ENCODE data around the gene ANKMY1. TPM values are rescaled to one million over a fixed set of nuclear protein-coding genes. Genes with fewer than 3 reads are reported as not detected.

The ANKMY1 gene
- total and polyA plus RNA-seq, 2 experiments from 2014 or later: 9.2 to 11.1 TPM

DNA sequence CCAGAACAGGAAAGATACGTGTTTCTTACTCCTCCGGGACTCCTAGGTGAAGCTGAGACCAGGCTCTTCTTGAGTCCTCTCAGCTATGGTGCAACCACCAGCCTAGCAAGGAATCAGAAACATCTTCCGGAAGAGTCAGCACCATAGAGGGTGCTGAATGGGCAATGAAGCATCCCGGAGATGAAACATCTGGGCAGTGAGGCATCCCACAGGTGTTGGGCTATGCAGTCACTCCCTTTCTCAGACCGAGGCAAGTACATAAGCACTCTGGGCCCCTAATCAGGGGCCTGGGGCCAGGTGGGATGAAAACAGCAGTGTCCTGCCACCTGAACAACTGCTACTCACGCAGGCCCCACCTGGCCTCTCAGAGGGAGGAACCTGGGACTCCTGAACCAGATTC lies 27.3 kb upstream of the ANKMY1 start:
- Histone ChIP-seq H3K4me1 (ENCODE audit: insufficient read depth) (peaks cover 29% of the 10 kb centered on the region), H3K79me2 (peaks cover 84% of the 10 kb centered on the region), H3K27ac (peak overlapping the region; percentile 80), H3K4me3 (peak overlapping the region; percentile 30), H4K20me1 (ENCODE audit: insufficient read depth, poor library complexity, severe bottlenecking) (peaks cover 5% of the 10 kb centered on the region), H3K4me2 (peak overlapping the region; percentile 97), H3K9me2 (replicated peaks; ENCODE audit: insufficient read depth) (no peaks in the 10 kb centered on the region), H2AFZ (no peak overlapping the region), H3K36me3 (replicated peaks; ENCODE audit: insufficient read depth, low read depth) (no peaks in the 10 kb centered on the region), H3K27me3 (no peaks in the 10 kb centered on the region), H3K9me3 (ENCODE audit: low read depth) (no peaks in the 10 kb centered on the region)
- DNase-seq (ENCODE audit: low spot score): no peak
- no peak for TF ChIP-seq EZH2 (IDR thresholded peaks at IDR 0.05; ENCODE audit: borderline replicate concordance)
- 90% methylated on average over 6 of the region's 6 CpGs for WGBS (ENCODE audit: low lambda C conversion rate, missing lambda C conversion rate)

DNA sequence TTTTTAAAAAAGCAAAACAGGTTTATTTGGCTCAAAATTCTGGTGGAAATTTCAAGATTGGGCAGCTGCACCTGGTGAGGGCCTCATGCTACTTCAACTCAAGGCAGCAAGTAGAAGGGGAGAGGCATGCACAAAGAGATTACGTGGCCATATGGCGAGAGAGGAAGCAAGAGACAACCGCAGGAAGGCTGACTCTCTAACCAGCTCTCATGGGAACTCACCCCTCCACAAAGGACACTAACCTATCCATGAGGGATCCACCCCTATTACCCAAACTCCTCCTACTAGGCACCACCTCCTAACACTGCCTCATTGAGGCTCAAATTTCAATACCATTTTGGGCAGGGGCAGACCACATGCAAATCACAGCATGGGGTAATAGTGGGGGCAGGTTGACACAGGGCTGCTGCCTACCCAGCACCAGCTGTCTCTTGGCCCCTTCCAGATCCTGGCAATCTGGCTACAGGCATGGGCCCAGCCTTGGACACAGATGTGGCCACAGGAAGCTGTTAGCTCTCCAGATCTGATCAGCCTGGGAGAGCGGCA lies 26.8 kb upstream of the ANKMY1 start:
- H3K4me2 ChIP-seq: peak overlapping the region; percentile 97
- 85% methylated on average over 4 of the region's 4 CpGs for WGBS (ENCODE audit: low lambda C conversion rate, missing lambda C conversion rate)
- no peak overlapping the region for H3K4me3 ChIP-seq
- H3K36me3 ChIP-seq (replicated peaks; ENCODE audit: insufficient read depth, low read depth): no peaks in the 10 kb centered on the region
- H3K27ac ChIP-seq: no peak overlapping the region
- DNase-seq (ENCODE audit: low spot score): no peak
- H3K9me3 ChIP-seq (ENCODE audit: low read depth): no peaks in the 10 kb centered on the region
- peaks cover 34% of the 10 kb centered on the region for H3K4me1 ChIP-seq (ENCODE audit: insufficient read depth)
- TF ChIP-seq EZH2 (IDR thresholded peaks at IDR 0.05; ENCODE audit: borderline replicate concordance): no peak
- no peak for TF ChIP-seq CTCF (IDR thresholded peaks at IDR 0.05; ENCODE audit: poor library complexity)
- no peak for TF ChIP-seq EZH2phosphoT487 (IDR thresholded peaks at IDR 0.05; ENCODE audit: low read depth, severe bottlenecking, unreplicated experiment)
- H3K27me3 ChIP-seq: no peaks in the 10 kb centered on the region
- no peaks in the 10 kb centered on the region for H3K9me2 ChIP-seq (replicated peaks; ENCODE audit: insufficient read depth)
- peaks cover 79% of the 10 kb centered on the region for H3K79me2 ChIP-seq
- H4K20me1 ChIP-seq (ENCODE audit: insufficient read depth, poor library complexity, severe bottlenecking): peaks cover 5% of the 10 kb centered on the region
- no peak overlapping the region for H2AFZ ChIP-seq

- WGBS (ENCODE audit: low lambda C conversion rate, missing lambda C conversion rate): 91% methylated on average over 4 of the region's 4 CpGs
- Histone ChIP-seq H3K9me2 (replicated peaks; ENCODE audit: insufficient read depth) (no peaks in the 10 kb centered on the region), H3K36me3 (replicated peaks; ENCODE audit: insufficient read depth, low read depth) (no peaks in the 10 kb centered on the region), H3K4me1 (ENCODE audit: insufficient read depth) (peaks cover 42% of the 10 kb centered on the region), H3K4me2 (no peak overlapping the region), H2AFZ (no peak overlapping the region), H3K9me3 (ENCODE audit: low read depth) (no peaks in the 10 kb centered on the region), H3K4me3 (no peak overlapping the region), H4K20me1 (ENCODE audit: insufficient read depth, poor library complexity, severe bottlenecking) (peaks cover 5% of the 10 kb centered on the region), H3K27me3 (no peaks in the 10 kb centered on the region), H3K79me2 (peaks cover 74% of the 10 kb centered on the region), H3K27ac (no peak overlapping the region)
- DNase-seq (ENCODE audit: low spot score): no peak
- TF ChIP-seq EZH2 (IDR thresholded peaks at IDR 0.05; ENCODE audit: borderline replicate concordance) (no peak), EZH2phosphoT487 (IDR thresholded peaks at IDR 0.05; ENCODE audit: low read depth, severe bottlenecking, unreplicated experiment) (no peak), CTCF (IDR thresholded peaks at IDR 0.05; ENCODE audit: poor library complexity) (no peak)
Observed at GRCh38 chr2:240583774-240584173, 26.0 kb upstream of the ANKMY1 start.

DNA sequence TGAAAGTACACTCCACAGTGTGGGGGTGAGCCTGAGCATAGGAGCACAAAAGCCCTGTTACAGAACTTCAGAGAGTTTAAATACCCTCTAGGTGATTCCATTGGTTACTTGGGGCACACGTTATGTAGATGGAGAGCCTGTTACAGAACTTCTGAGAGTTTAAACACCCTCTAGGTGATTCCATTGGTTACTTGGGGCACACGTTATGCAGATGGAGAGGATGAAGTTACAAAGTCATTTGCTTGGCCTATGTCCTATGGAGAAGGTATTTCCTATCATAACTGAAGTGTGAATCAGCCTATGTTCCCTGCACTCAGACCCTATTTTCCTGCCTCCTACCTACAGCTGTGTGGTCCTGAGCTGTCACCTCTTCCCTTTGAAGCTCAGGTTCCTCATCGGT lies 25.0 kb upstream of the ANKMY1 start:
- H3K79me2 ChIP-seq: peaks cover 66% of the 10 kb centered on the region
- no peaks in the 10 kb centered on the region for H3K9me2 ChIP-seq (replicated peaks; ENCODE audit: insufficient read depth)
- no peak overlapping the region for H3K27ac ChIP-seq
- no peaks in the 10 kb centered on the region for H3K9me3 ChIP-seq (ENCODE audit: low read depth)
- no peak overlapping the region for H3K4me3 ChIP-seq
- no peaks in the 10 kb centered on the region for H4K20me1 ChIP-seq (ENCODE audit: insufficient read depth, poor library complexity, severe bottlenecking)
- peaks cover 37% of the 10 kb centered on the region for H3K4me1 ChIP-seq (ENCODE audit: insufficient read depth)
- no peak overlapping the region for H2AFZ ChIP-seq
- WGBS (ENCODE audit: low lambda C conversion rate, missing lambda C conversion rate): 91% methylated on average over 3 of the region's 3 CpGs
- no peaks in the 10 kb centered on the region for H3K36me3 ChIP-seq (replicated peaks; ENCODE audit: insufficient read depth, low read depth)
- no peaks in the 10 kb centered on the region for H3K27me3 ChIP-seq
- no peak overlapping the region for H3K4me2 ChIP-seq
- no peak for TF ChIP-seq EZH2 (IDR thresholded peaks at IDR 0.05; ENCODE audit: borderline replicate concordance)
- no peak for TF ChIP-seq EZH2phosphoT487 (IDR thresholded peaks at IDR 0.05; ENCODE audit: low read depth, severe bottlenecking, unreplicated experiment)
- TF ChIP-seq CTCF (IDR thresholded peaks at IDR 0.05; ENCODE audit: poor library complexity): no peak
- no peak for DNase-seq (ENCODE audit: low spot score)

All from hepatocyte (in vitro differentiated cells).